K562 treated with DMSO at 1 percent for 4 hours (cell line): Measurements from ENCODE around the gene MTX2. TPM values are rescaled to one million over a fixed set of nuclear protein-coding genes. Genes with fewer than 3 reads are reported as not detected.

Experiments
- total RNA-seq: library from RNA; unstranded; fragments of 300-600 nt; gene quantifications from 2 replicates; pipeline ENCODE4 v1.2.3, GENCODE V29; 2022; ENCODE audit not compliant: insufficient read depth

MTX2 gene
- 43.4 and 54.9 TPM in 2 replicates for total RNA-seq

GRCh38 chr2:176269319-176270099 lies at the start of gene MTX2:
Gene MTX2, plus strand, starts transcription at chr2:176269442. Its CDS starts 188 bp downstream, at chr2:176269630.

Other genes with a start within 250 kb of the MTX2 start
- not detected in 2 replicates for gene EVX2, start 185.5 kb upstream of the MTX2 start, total RNA-seq
- not detected in 2 replicates for gene HOXD13, start 176.7 kb upstream of the MTX2 start, total RNA-seq
- not detected in 2 replicates for gene HOXD12, start 169.6 kb upstream of the MTX2 start, total RNA-seq
- gene HOXD11, start 162.2 kb upstream of the MTX2 start, total RNA-seq, result not detected in 2 replicates
- not detected in 2 replicates for gene HOXD10, start 152.7 kb upstream of the MTX2 start, total RNA-seq
- not detected in 2 replicates for gene HOXD9, start 146.7 kb upstream of the MTX2 start, total RNA-seq
- not detected in 2 replicates for gene HOXD8, start 139.7 kb upstream of the MTX2 start, total RNA-seq
- not detected in 2 replicates for gene HOXD4, start 117.9 kb upstream of the MTX2 start, total RNA-seq
- gene HOXD3, start 112.1 kb upstream of the MTX2 start, total RNA-seq, result not detected in 2 replicates
- gene HOXD1, start 80.8 kb upstream of the MTX2 start, total RNA-seq, result not detected in 2 replicates